22Rv1 (cell line): ENCODE results near the gene RICTOR.

Experiments used
- CTCF ChIP-seq: fragments of 450-650 bp; IDR thresholded peaks from 2 replicates; pipeline ENCODE4 v1.5.1; 2017; ENCODE audit warnings: mild to moderate bottlenecking
- ZFX ChIP-seq: fragments of 450-650 bp; IDR thresholded peaks from 2 replicates; pipeline ENCODE4 v1.6.1; 2017; ENCODE audit warnings: antibody characterized with exemption, borderline replicate concordance

- TF ChIP-seq CTCF (no peak), ZFX (no peak)
Measured at GRCh38 chr5:39001683-39002082, 72.5 kb downstream of the RICTOR start.
